GM21381 (cell line): ENCODE results near the gene NPTN.

ENCODE experiments used
- ATAC-seq: cut with Tn5 transposase; IDR thresholded peaks from one replicate; pipeline ENCODE4 v1.9.1; 2021; ENCODE audit warnings: mild to moderate bottlenecking, moderate library complexity; ENCODE audit not compliant: unreplicated experiment

The NPTN gene

DNA sequence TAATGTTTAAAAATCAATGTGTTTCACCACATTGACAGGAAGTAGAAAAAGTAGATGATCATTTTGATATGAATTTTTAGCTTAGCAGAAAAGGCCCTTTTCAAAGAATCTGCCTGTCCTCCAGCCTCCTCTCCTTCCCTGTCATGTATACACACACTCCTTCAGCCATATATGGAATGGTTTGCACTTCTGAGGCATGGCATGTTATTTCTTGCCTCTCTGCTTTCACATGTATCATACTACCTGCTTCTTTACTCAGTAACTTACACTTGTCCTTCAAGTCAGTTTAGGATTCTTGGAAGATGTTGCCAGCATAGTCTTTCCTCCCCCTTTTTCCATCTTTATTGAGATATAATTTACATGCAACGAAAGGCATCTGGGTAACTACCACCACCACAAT lies 111.2 kb downstream of the NPTN start:
- no peak for ATAC-seq

DNA sequence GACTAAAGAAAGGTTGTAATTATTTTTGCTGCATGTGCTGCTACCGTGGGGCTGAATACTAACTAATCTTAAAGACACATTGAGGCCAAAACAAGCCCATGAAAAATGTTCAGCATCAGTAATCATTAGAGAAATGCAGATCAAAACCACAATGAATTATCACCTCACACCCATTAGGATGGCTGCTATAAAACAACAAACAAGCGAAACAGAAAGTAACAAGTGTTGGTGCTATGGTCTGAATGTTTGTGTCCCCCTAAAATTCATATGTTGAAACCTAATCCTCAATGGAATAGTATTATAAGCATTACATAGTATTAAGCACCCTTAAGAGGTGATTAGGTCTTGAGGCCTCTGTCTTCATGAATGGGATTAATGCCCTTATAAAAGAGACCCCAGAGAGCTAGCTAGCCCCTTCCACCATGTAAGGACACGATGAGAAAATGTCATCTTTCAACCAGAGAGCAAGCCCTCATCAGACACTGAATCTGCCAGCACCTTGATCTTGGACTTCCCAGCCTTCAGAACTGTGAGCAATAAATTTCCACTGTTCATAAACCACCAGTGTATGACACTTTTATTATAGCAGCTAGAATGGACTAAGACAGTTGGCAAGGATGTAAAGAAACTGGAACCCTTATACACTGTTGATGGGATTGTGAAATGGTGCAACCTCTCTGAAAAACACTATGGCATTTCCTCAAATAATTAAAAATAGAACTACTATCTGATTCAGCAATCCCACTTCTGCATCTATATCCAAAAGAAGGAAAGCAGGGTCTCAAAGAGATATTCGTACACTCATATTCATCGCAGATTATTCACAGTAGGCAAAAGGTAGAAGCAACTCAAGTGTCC lies 114.1 kb downstream of the NPTN start:
- no peak for ATAC-seq

DNA sequence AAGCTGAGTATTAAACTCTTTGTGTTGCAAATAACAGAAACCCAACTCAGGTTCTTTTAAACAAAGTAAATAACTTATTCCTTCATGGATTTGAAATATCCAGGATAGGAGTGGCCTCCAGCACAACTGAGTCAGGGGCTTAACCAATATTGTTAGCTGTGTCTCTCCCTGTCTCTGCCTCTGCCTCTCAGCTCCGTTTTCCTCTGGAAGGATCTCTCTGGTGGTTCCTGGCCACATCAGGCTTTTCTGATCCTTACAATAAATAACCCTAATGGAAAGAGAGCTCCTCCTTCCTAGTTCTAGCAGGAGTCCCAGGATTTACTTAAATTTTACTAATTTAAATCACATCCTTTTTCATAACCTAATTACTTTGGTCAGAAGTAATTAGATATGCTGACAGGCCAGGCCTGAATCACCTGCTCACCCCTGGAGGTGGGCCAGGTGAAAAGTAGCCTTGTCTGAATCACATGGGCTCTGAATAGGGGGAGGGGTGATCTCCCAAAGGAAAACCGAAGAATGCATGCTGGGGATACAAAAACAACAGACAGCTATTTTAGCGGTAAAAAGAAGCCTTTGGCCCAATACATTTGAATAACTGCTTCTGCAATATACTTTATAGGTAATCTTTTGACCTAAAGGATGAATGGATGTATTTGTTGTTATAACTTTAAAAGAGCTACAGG lies 114.9 kb downstream of the NPTN start:
- ATAC-seq = no peak

DNA sequence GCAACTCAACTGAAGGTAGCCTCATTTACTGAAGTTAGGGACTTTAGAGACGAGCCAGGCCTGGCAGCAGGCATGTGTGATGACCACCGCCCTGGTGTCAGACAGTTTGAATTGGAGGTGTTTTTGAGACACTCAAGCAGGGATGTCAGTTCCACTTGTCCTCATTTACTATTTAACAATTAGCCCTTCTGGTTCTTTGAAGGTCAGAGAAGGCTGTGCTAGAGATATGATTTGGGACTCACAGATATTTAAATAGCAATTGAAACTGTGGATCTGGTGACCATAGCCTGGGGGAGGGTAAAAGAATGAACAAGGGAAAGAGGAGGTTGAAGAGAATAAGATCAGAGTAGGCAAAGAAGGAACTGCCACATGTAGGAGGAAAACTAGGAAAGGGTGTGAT lies 115.6 kb downstream of the NPTN start:
- no peak for ATAC-seq

DNA sequence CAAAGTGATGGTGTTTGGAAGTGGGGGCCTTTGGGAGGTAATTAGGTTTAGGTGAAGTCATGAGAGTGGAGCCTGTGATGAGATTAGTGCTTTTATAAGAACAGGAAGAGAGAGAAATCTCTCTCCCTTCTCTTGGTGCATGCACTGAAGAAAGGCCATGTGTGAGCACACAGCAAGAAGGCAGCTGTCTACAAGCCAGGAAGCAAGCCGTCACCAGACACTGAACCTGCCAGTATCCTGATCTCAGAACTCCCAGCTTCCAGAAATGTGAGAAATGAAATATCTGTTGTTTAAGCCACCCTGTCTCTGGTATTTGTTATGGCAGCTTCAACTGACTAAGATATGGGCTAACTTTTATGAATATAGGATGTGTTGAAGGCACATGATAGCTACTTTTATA lies 117.7 kb downstream of the NPTN start:
- ATAC-seq = no peak
